EH (cell line): ENCODE data around the gene RHNO1.
"Not testable (repeated sequence)": the region's sequence is repeated elsewhere in the genome, so short reads cannot be mapped to it uniquely, and the experiment has no call there.

Source experiments
- DNase-seq: peaks from one replicate; pipeline ENCODE4 v3.0.0-alpha.2; 2015; ENCODE audit warnings: low read depth

Gene RHNO1

GRCh38 chr12:2858944-2859421, 18.0 kb upstream of the RHNO1 start:
- DNase-seq, result no peak

- DNase-seq, result no peak
These were observed 16.9 kb upstream of the RHNO1 start for GRCh38 chr12:2860170-2860569.

- no peak for DNase-seq
These were observed 14.1 kb upstream of the RHNO1 start for GRCh38 chr12:2862876-2863275.

- DNase-seq, result not testable (repeated sequence)
These were observed 13.6 kb upstream of the RHNO1 start for GRCh38 chr12:2863402-2863801.

- no peak for DNase-seq
These were observed 12.8 kb upstream of the RHNO1 start for GRCh38 chr12:2864198-2864597.

GRCh38 chr12:2868986-2869632, 7.9 kb upstream of the RHNO1 start:
- peak; percentile 48 for DNase-seq

- DNase-seq, result peak; percentile 43
These were observed 484 bp upstream of the RHNO1 start for GRCh38 chr12:2876431-2877046.

- DNase-seq, result peak; percentile 50
These were observed 1.1 kb downstream of the RHNO1 start for GRCh38 chr12:2877953-2878732.

- DNase-seq, result no peak
These were observed 2.8 kb downstream of the RHNO1 start for GRCh38 chr12:2879853-2880252.

GRCh38 chr12:2884810-2885209, 7.8 kb downstream of the RHNO1 start:
- no peak for DNase-seq

- DNase-seq, result no peak
These were observed 9.9 kb downstream of the RHNO1 start for GRCh38 chr12:2886768-2887450.

- DNase-seq, result no peak
These were observed 13.0 kb downstream of the RHNO1 start for GRCh38 chr12:2890001-2890387.

- DNase-seq, result peak; percentile 98
These were observed 13.6 kb downstream of the RHNO1 start, which contains the start of gene TULP3 for GRCh38 chr12:2890388-2891239. TSS of gene TULP3 (plus strand) at chr12:2890891. CDS start at chr12:2890948, 57 bp downstream.

GRCh38 chr12:2891240-2892053, 14.4 kb downstream of the RHNO1 start:
- DNase-seq, result peak; percentile 83

- DNase-seq, result peak; percentile 76
These were observed 15.2 kb downstream of the RHNO1 start for GRCh38 chr12:2892246-2892645.

- peak; percentile 92 for DNase-seq
These were observed 16.0 kb downstream of the RHNO1 start for GRCh38 chr12:2893007-2893406.

GRCh38 chr12:2895051-2895451, 18.0 kb downstream of the RHNO1 start:
- DNase-seq, result peak; percentile 81

- DNase-seq, result peak; percentile 57
These were observed 18.5 kb downstream of the RHNO1 start for GRCh38 chr12:2895511-2895910.

GRCh38 chr12:2897418-2897817, 20.4 kb downstream of the RHNO1 start:
- DNase-seq, result no peak

- DNase-seq, result no peak
These were observed 23.6 kb downstream of the RHNO1 start for GRCh38 chr12:2900642-2901041.
